Stimulated activated CD4-positive, alpha-beta T cell treated with anti-CD3 and anti-CD28 coated beads, Interleukin-1b, Interleukin-23, amount 100 ng/mL, for 48 hours (primary cell): ENCODE measurements around the gene EPHA8.

Experiments
- DNase-seq: peaks from one replicate; pipeline ENCODE4 v3.0.0-alpha.2; 2020

Gene EPHA8

DNA sequence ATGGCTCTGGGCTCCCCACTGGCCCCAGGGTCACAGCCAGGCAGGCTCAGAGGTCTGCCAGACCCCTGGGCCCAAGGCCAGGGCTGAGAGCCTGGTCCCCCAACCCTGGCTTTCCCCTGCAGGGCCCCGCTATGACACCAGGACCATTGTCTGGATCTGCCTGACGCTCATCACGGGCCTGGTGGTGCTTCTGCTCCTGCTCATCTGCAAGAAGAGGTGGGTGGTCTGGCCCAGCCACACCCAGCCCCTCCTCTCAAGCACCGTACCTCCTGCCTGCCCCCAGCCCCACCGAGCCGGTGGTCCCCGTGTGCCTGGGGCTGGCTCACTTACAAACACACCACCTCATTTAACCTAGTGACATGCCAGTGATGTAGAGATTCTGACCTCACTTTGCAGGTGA is 31.8 kb downstream of the EPHA8 start:
- no peak for DNase-seq

DNA sequence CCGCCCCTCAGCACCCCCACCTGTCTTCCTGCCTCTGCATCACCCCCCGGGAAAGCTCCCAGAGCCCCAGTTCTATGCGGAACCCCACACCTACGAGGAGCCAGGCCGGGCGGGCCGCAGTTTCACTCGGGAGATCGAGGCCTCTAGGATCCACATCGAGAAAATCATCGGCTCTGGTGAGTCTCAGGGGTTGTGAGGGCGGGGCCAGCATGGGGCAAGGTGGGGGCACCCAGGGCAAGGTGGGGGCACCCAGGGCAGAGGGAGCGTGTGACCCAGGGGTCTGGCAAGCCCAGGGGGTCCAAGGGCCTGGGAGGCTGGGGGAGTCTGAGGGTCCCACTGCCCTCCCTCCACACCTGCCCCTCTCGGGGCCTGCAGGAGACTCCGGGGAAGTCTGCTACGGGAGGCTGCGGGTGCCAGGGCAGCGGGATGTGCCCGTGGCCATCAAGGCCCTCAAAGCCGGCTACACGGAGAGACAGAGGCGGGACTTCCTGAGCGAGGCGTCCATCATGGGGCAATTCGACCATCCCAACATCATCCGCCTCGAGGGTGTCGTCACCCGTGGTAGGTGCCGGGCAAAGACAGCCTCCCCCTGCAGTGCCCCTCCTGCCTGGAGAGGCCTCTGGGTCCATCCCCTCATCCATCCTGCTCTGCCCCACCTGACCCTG is 34.1 kb downstream of the EPHA8 start:
- DNase-seq, result no peak

DNA sequence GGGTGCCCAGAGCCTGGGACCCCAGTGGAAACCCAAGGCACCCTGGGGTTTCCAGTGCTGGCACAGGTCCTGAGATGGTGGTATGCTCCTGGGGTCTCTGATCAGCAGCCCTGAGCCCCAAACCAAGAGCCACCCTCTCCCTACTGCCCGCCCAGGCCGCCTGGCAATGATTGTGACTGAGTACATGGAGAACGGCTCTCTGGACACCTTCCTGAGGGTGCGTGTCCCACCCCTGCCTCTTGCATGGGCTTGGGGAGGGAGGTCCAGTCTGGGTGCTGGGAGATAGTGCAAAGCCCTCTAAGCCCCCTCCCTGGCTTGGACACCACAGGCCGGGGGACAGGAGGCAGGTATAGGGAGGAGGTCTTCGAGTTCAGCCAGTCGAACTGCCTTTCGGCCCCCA is 34.7 kb downstream of the EPHA8 start:
- DNase-seq, result no peak

DNA sequence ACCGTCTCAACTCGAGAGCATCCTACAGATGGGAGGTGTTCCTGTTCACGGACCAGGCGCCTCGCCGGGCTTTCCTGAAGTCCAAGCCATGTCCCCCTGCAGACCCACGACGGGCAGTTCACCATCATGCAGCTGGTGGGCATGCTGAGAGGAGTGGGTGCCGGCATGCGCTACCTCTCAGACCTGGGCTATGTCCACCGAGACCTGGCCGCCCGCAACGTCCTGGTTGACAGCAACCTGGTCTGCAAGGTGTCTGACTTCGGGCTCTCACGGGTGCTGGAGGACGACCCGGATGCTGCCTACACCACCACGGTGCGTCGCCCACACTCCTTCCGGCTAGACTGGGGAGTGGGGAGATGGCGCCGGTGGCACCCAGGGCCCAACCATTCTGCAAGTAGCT is 35.4 kb downstream of the EPHA8 start:
- DNase-seq, result no peak

DNA sequence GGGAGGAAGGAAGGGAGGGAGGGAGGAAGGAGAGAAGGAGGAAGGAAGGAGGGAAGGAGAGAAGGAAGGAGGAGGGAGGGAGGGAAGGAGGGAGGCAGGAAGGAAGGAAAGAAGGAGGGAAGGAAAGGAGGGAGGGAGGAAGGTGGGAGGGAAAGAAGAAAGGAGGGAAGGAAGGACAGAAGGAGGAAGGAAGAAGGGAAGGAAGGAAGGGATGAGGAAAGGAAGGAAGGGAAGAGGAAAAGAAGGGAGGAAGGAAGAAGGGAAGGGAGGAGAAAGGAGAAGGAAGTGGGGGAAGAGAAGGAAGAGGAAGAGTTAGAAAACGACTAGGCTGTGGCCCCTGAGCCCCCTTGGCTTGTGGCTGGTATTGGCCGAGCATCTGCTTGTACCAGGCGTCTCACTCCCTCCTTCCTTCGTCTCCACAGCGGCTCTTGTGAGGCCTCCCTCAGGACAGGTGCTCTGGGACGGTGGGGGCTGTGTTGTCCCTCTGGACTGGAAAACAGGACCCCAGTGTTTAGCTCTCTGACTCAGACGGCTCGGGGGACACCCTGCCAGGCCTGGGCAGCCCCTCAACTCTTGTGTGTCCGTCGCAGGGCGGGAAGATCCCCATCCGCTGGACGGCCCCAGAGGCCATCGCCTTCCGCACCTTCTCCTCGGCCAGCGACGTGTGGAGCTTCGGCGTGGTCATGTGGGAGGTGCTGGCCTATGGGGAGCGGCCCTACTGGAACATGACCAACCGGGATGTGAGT is 37.0 kb downstream of the EPHA8 start:
- no peak for DNase-seq

DNA sequence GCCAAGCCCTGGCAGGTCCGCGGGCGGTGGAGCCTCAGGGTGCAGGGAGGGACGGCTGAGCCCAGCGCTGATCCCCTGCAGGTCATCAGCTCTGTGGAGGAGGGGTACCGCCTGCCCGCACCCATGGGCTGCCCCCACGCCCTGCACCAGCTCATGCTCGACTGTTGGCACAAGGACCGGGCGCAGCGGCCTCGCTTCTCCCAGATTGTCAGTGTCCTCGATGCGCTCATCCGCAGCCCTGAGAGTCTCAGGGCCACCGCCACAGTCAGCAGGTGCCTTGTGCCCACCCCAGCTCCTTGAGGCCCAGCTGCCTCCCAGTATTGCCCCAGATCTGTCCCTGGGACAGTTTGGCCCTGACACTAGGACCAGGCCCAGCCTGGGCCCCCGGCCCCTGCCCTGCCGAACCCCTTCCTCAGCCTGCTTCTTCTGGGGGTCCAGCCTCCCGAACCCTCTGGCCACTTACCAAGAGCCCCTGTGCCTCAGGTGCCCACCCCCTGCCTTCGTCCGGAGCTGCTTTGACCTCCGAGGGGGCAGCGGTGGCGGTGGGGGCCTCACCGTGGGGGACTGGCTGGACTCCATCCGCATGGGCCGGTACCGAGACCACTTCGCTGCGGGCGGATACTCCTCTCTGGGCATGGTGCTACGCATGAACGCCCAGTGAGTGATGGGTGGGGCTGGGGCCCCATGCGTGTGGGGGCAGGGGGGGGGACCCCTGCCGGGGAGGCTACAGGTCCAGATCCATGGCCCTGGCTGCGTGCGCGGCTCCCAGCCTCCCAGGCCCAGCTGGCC is 37.7 kb downstream of the EPHA8 start:
- no peak for DNase-seq

DNA sequence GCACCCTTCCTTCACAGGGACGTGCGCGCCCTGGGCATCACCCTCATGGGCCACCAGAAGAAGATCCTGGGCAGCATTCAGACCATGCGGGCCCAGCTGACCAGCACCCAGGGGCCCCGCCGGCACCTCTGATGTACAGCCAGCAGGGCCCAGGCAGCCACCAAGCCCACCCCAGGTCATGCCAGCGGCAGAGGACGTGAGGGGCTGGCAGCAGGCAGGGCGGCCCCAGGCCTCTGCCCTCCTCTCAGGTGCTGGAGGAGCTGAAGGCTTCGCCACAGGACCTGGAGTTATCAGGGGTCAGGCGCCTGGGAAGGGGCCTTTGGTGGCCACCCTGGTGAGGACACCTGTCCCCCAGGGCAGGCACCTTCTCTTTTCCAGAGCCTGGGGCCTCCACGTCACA is 38.3 kb downstream of the EPHA8 start:
- DNase-seq, result no peak

DNA sequence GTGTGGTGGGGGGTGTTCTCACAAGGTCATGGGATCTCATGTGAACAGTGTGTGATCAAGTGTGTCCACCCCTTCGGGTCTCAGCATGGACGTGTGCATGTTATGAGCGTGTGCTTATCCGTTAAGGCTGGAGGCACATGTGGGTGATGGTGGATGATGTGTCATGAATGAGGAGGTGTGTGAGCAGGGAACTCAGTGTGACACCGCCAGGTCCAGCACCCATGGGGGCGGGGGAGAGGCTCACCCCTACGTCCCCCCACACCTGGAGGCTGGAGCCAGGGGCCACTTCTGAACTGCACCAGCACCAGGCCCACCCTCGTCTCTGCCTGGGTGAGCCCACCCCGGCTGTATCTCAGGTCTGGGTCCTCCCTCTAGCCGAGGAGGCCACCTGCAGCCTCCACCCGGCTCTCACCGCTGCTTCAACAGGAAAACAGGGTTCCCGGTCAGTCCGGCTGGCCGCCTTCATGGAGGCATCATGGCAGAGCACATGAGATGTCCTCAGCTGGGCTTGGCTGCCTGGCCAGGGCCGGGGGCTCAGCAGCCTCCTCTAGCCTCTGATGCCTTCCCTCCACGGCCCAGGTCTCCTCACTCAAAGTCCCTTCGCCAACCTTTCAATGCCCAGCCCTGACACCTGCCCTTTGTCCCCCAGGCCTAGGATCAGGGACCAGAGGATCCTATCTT is 38.9 kb downstream of the EPHA8 start:
- no peak for DNase-seq

DNA sequence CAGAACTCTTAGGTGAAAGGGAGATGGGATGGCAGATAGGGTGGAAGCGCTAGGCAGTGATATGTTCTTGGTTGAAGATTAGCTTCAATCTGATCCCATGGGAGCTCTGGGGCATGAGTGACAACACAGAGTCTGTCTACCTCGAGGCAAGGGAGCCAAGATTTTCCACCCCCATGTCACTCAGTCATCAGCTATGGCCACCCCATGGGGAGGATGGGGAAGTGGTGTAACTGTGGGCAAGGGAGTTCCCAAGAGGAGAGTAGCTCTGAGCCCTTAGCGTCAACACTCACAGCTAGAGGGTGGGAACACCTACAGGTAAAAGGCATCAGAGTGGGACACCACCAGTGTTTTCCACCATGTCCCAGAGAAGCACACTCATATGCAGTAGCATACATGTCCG is 42.9 kb downstream of the EPHA8 start:
- no peak for DNase-seq

DNA sequence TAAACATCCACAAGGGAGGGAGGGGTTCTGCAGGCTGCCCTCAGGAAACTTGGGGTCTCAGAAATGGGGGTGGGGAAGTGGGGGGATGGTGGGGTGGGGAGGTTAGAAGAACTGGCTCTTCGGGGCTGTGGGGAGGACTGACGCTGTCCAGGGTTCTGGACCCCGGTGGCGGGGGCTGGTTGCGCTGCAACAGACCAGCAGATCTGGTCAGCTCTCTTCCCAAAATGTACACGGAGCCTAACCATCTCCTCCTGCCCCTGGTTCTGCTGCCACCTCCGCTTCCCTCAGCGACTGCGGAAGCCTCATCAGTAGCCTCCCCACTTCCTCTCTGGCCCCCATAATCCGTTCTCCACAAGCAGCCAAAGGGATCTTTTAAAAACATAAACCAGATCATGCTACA is 43.9 kb downstream of the EPHA8 start:
- no peak for DNase-seq

DNA sequence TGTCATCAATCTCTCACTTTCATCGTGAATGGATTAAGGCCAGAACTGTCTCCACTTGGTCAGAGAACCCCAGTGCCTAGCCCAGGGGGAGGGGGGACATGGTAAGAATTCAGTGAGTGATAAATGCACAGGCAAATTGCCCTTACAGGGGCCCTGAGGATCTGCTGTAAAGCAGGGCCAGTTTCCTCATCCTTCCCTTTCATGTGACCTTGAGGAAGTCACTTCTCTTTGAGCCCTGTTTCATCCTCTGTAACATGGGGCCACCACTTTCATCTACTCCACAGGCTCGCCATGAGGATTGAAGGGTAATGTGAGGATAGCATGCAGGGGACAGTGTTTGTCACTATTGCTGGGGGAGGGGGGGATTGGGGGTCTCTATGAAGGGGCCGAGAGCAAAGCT is 45.1 kb downstream of the EPHA8 start:
- DNase-seq, result no peak

DNA sequence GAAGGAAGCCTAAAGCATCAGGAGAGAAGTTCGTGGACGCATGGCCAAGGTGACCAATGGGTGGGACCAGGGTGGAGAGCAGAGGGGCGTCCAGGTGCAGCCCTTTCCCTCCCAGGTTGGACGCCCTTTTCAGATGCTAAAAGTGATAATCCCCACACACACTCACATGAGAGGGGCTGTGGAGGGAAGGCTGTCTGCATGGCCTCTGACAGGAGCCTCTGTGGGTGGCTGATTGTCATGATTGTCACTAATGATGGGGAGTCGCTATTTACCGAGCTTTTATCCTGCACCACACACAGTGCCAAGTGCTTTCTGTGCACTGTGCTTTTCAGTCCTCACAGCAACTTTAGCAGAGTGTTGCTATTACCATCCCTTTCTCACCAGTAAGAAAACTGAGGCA is 46.0 kb downstream of the EPHA8 start:
- no peak for DNase-seq

DNA sequence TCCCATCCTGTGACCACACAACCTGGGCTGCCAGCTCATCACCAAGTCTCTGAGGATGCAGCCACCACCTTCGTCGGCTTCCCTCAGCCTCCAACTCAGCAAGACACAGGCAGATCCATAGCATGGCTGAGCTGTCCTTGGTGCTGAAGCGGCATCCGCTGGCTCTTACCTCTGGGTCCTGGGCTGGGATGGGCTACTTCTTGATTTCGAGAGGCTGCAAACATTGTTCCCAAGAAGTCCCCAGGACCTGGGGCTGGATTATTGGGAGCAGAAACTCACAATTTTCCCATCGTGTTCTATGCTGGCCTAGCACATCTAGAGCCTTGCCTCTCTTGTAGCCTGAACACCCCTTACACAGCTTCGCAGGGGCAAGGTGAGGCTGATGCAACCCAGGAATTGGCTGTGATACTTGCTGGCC is 48.2 kb downstream of the EPHA8 start:
- peak; percentile 7 for DNase-seq

DNA sequence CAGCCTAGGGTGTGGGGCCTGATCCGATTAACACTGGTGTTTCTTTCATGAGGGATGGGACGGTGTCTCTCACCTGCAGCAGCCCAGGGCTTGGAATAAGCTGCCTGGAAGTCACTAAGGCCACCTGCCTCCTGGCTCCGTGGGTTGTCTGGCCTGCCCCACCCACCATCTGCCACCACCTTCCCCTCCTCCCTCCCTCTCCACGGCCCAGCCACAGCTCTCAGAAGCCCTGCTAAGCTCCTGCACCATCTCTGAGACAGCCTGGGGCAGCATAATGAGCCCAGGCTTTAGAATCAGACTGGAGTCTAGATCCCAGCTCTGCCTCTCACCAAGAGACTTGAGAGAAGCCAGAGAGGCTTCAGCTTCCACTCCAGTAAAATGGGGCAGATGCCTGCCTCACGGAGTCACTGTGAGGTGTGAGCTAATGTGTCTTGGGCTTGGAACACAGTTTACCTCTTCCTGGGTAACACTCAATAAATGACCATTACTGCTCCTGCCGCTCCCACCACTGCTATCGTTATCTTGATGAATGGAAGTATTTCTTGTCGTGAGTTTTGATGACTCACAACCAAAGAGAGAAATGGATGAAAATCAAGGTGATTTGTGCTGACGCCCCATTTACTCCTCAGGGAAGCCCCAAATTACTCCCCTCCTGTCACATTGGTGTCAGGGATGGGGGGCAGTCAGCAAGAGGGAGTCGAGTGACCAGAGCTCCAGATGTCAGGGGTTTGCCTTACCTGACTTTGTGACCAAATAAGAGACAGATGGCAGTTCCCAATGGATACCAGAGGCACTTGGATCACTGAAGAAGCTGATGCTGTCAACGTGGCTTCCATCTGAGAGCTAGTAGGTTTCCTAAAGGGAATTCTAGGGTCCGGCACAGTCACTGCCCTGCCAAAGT is 49.6 kb downstream of the EPHA8 start:
- no peak for DNase-seq

DNA sequence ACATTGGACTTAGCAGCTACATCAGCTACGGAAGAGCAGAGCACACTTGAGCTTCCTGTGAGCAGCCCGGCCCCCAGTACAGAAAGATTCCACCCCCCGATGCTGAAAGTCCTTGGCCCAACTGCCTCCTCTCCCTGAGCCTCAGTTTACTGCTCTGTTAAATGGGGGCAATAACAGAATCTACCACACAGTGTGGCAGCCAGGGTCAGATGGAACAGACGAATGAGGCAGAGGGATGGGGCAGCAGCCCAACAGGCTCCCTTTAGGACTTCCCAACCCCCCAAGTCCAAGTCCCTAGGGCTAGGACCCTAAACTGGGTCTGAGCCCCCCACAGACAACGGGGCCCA is 50.3 kb downstream of the EPHA8 start:
- no peak for DNase-seq

DNA sequence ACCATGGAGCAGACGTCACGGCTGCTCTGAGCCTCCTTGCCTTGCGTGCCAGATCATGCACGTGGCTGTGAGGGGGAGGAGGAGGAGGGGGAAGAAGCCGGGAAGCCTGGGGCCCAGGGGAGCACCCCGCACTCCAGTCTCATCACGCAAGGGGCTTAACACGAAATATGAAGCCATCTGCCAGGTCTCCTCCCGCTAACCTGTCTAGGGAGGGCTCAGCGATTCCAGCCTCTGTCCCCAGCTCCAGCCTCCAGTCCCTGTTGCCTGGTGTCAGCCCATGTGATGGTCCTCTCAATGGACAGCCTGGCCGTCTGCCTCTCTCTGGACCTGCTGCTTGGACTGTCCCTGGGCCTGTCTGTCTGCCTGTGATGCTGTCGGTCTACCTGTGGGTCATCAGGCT is 50.7 kb downstream of the EPHA8 start:
- no peak for DNase-seq

DNA sequence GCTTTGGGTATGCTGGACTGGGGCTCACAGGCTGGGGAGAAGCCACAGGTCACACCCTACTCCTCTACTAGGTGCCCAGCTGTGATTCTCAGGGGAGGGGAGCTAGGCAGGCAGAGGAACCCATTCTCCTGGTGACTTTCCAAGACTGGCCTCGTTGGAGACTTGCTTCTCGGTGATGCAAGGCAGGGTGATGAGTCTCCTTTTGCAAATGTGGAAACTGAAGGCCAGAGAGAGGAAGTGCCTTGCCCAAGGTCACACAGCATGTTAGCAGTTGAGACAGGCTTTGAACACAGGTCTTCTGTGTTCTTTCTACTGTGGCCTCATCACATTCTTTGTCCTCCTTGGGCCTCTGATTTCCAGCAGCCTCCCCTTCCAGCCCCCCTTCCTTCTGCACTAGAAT is 52.6 kb downstream of the EPHA8 start:
- DNase-seq, result no peak

DNA sequence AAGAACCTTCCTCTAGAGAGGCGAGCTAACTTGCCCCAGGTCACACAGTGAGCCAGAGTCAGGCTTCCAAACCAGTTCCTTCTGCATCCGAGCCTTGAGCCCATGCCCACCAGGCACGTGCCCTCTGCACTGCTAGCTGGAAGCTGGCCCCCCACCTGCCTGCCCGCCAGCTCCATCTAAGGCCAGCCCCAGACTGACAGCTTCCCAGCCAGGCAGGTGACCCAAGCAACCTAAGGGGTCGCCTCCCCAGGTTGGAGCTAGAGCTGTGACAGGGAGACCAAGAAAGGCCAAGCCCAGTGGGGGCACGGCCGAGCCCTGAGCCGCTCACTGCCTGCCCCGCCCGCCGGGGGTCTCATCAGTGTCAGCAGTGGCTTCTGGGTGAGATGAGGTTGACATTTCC is 53.3 kb downstream of the EPHA8 start:
- no peak for DNase-seq

DNA sequence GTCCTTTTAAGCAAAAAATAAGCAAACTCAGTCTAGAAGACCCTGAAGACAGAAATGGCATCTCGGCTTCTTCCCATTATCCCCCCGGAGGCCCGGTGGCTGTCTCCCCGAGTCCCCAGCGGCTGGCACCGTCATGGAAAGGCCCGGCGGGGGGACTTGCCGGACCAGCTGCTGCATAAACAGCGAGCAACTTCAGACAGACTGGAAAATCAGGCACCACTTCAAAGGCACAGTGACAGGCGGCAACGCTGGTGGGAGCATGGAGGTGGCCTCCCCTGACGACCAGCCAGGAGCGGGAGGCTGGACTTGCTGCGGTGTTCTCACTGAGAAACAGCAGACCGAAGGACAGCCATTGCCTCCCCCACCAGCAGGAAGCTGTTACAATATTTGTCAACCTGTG is 54.8 kb downstream of the EPHA8 start:
- no peak for DNase-seq

DNA sequence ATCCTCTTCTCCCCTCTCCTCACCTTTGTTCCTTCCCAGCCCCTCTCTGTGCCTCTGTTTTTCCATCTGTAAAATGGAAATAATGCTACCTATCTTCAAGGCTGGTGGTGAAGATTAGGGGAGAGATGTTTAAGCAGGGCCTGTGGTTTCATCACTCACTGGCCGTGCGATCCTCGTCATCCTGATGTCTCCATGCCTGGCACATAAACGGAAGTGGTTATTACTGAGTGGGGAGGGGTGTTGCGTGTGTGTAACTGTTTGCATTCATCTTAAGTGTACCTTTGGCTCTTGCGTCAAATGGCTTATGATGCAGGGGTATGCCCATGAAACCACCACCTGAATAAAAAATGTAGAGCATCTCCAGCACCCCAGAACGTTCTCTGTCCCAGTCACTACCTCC is 56.0 kb downstream of the EPHA8 start:
- no peak for DNase-seq

DNA sequence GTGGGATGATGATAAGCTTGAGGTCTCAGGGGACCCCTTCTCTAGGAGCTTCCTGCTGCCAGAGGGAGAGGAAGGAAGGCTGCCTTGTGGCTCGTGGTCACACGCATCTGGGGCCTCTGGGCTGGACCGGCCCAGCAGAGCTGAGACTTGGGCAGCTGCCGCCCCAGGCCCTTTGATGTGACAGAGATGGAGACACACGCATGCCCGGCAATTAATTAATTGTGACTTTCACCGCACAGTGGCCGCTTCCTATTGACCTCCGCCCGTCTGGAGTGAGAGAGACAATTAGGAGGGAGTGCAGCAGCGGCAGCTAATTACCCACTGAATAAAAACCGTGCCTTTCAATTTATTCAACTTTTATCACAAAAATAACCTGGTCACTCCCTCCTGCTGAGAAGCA is 56.5 kb downstream of the EPHA8 start:
- DNase-seq, result no peak

DNA sequence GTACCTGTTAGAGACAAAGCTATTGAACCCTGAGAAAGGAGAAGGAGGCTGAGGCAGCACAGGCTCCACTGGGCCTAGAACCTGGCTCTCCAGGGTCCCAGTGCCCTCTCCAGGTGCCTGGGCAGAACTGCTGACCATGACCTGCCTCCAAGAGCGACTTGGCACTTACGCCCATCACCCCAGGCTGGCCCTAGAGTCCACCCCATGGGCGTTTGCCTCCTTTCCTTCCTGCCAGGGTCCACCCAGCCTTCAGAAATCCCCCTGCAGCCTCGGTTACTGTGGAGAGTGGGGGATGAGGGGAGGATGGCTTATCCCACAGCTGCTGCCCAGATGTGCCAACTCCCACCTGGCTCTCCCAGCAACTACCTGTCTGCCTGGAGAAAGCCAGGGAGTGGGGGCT is 58.5 kb downstream of the EPHA8 start:
- no peak for DNase-seq
